Right forelimb (tissue), 1 donor: ENCODE data around the gene CDH10.

Experiments
- DNase-seq: peaks from one replicate; pipeline ENCODE4 v3.0.0-alpha.2; 2018

The CDH10 gene

GRCh38 chr5:24644761-24645160 is at the start of gene CDH10:
TSS of gene CDH10 (minus strand) at chr5:24644978. CDS start at chr5:24593490, 51,488 bp downstream.
- DNase-seq, result peak; percentile 55

DNA sequence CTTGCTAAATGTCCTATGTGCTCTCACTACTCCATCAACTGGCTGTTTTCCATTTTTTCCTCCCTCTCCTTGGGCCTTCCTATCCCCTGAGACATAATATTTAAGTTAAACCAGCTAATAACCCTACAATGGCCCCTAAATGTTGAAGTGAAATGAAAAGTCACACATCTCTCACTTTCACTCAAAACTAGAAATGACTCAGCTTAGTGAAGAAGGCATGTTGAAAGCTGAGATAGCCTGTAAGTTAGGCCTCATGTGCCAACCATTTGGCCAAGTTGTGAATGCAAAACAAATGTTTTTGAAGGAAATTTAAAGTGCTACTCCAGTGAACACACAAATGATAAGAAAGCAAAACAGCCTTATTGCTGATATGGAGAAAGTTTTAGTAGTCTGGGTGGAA is 48.8 kb upstream of the CDH10 start:
- no peak for DNase-seq

DNA sequence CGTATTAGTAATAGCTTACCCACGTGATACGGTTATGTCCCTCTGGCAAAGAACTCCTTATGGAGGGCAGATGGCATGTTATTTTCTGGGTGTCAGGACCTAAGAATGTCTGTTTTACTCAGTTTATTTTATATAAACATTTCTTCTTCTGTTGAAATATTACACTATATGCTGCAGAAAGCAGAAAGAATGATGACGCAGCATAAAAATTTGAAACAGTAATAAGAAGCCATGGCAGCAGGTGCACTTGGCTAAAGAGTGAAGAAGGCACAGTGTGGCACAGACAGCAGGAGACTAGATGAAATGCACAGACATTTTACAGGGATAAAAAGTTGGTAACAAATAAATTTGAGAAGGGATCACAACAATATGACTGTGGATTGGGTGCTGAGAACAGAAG is 46.3 kb upstream of the CDH10 start:
- no peak for DNase-seq

DNA sequence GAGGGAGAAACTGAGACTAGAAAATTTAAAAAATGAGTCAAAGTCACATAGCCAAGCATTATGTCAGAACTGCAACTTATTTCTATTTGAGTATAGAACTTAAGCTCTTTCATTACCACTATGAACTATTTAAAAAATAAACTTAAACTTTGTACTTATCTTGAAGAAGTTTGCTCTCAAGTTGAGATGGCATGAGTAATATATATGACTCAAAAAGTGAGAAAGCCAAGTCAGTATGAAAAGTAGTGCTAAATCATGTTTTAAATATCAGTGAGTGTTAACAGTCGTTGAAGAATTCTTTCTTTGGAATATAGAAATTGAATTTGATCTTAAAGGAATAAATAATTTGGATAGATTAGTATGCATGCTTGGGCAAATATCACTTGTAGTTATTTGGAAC is 36.3 kb upstream of the CDH10 start:
- DNase-seq, result no peak

- DNase-seq, result no peak
These were observed 23.3 kb upstream of the CDH10 start for GRCh38 chr5:24668050-24668449.

DNA sequence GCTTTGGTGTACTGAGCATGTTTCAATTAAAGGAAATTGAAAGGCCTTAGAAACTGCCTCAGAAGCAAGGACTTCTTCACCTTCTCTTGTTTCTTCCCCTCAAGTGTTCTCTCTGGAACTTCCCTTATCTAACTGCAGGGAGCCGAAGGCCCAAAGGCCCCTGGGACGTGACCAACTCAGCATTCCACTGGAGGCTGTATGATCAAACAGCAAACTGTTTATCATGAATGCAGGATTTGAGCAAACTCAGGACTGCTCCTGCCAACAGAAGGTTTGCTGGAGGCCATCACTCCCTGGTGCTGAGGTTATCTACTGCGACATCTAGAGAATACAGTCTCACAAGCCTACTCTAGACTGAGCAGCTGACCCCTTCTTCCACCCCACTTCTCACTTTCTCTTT is 4.8 kb upstream of the CDH10 start:
- DNase-seq, result no peak

- no peak for DNase-seq
These were observed 2.1 kb upstream of the CDH10 start for GRCh38 chr5:24646915-24647314.

DNA sequence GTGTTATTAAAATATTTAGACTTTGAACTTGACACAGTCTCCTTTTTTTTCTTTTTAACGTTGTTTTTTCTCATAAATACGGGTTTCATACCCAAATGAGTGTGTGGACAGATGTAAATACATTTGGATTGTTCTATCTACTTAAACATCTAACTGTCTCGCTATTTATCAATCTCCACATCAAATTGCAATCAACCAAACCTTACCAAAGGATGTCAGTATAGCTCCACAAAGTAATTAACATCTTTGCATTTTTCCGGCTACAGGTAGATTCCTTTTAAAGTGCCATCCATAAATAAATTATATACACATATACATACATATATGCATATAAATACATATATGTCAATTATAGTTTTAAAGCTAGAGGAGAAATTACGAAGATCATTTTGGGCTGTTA is 705 bp upstream of the CDH10 start:
- no peak for DNase-seq

- no peak for DNase-seq
These were observed 898 bp downstream of the CDH10 start for GRCh38 chr5:24643880-24644279.

DNA sequence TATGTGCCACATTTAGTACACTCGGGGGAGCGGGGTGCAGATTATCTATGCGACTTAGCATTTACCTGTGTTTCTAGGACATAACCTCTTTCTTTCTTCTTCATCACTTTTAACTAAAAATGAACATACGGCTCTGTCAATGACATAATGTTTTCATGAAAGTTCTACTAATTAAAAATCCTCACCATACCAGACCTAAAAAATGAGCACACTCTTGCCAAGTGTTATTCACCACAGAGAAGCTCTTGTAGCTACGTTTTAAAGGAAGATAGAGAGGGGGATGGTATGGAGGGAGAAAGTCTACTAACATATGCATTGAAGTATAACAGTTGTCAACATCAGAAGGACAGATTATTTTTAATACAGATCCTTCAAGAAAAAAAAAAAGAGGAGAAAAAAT is 1.6 kb downstream of the CDH10 start:
- no peak for DNase-seq

GRCh38 chr5:24642022-24642421 is 2.8 kb downstream of the CDH10 start:
- DNase-seq, result no peak

- DNase-seq, result no peak
These were observed 9.6 kb downstream of the CDH10 start for GRCh38 chr5:24635209-24635608.

DNA sequence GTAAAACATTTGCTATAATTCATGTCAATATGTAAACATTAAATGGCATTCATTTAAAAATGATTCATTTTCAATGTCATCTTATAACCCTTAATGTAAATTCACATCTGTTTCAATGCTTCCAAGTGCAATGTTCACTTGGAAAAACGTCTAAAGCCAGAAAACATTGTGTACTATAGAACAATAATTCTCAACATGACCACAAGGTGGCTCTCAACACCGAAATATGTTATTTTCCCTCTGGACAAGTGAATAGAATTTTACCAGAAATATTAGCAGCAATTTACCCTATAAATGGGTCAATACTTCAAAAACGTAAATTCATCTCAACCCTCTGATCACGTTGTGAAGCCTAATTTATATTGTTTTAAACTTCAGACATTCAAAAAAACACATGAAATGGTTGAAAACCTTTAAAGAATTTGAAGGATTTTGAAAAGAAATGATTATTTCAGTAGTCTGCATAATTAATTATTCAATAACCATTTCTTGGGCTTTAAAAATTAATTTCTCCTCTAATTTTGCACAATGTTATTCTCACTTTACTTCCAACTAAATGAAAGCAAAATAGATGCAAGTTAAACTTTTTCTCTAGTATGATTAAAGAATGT is 11.0 kb downstream of the CDH10 start:
- DNase-seq, result no peak

DNA sequence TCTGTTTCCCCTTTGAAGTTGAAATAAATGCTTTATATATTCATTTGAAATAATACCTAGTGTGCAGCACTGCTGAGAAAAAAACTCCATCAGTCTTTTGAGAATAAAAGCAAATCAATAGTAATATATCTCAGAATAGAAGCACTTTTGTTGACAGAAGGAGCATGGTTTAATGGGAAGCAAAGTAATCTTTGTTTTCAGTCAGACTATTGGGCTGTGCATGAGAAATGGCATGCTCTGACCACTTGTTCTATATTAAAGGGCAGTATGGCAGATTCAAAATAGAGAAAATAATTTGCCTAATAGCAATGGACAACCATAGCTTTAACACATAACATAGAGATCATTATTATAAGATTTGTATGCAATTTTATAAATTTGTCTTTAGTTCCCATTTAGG is 12.4 kb downstream of the CDH10 start:
- no peak for DNase-seq

- DNase-seq, result no peak
These were observed 13.9 kb downstream of the CDH10 start for GRCh38 chr5:24630918-24631317.

DNA sequence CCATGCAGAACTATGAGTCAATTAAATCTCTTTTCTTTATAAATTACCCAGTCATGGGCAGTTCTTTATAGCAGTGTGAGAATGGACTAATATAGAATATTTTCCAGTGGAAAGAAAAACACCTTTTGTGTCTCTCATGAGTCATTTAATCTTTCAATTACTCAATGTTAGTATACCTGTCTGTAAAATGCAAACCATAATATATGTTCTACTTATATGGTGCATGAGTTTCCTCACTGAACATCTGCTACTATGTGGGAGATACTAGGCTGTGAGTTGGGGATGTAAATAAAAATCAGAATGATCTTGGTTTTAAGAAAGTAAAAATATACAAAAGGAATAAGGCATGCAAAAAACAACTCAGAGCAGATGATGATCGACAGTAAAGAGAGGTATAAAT is 15.0 kb downstream of the CDH10 start:
- DNase-seq, result no peak

DNA sequence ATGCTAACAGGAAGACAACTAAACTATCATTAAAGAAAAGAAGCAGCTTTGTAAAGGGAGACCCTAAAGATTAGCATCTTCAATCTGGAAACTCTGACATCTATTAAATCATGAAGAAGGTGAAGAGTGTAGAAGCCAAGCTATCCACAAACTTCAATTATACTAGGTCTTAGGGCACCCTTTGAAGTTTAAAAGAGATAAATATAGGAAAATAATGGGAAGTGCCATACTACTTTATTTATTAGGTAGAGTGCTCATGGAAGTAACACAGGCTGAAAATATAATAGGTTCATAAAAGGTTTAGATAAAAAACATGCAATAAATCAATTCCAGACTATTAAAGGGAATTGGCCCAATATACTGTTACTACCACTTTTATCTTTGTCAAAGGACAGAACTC is 19.9 kb downstream of the CDH10 start:
- no peak for DNase-seq

- no peak for DNase-seq
These were observed 21.2 kb downstream of the CDH10 start for GRCh38 chr5:24623624-24624023.

DNA sequence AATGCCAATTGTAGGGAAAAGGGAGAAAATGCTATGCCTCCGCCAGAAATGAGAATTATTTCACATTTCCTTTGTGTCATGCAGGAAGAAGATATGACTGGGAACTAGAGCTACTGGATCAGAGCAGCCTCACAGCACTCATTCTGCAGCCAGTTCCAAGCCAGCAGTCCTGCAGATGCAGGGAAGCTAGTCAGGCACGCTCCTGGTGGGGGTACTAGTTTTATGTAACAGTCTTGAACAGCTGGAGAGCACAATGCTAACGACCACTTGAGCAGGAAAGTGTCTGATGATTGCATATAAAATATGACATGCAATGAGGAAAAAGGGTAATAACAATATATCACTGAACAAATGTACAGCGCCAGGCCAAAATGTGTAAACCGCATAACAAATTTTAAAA is 21.7 kb downstream of the CDH10 start:
- DNase-seq, result no peak

GRCh38 chr5:24621792-24622191 is 23.0 kb downstream of the CDH10 start:
- DNase-seq, result peak; percentile 66

- no peak for DNase-seq
These were observed 28.2 kb downstream of the CDH10 start for GRCh38 chr5:24616566-24616965.

DNA sequence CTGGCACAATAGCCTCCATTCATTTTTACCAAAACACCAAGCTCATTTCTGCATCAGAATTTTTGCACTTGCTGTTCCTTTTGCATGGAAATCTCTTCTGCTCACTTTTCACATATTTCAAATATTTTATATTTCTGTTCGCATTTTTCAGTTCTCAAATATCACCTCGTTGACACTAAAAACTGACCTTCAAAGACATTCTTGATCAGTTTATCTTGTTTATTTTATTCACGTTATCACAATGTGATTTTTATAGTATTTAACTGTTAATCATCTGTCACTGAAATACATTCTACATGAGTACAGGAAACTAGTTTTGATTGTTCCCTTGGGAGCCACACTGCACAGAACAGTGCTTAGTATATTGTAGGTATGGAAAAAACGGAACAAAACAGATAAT is 29.6 kb downstream of the CDH10 start:
- DNase-seq, result no peak

GRCh38 chr5:24609706-24610105 is 35.1 kb downstream of the CDH10 start:
- DNase-seq, result no peak

DNA sequence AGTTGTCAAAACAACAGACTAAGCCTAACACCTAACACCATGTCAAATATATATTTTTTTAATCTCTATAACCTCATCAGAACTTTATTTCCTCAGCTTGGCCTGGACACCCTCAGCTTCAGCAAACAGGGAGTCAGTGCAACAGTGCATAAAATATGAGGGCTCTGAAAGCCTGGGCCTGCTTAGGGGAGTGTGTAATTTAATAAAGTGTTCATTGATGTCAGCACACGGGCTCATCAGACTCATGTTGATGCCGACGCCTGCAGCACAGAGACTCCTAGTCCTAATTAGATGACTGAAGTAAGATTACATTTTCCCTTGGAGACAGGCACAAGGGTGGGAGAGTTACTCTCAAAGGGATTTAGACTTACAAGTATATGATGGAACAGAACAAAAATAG is 37.8 kb downstream of the CDH10 start:
- no peak for DNase-seq

DNA sequence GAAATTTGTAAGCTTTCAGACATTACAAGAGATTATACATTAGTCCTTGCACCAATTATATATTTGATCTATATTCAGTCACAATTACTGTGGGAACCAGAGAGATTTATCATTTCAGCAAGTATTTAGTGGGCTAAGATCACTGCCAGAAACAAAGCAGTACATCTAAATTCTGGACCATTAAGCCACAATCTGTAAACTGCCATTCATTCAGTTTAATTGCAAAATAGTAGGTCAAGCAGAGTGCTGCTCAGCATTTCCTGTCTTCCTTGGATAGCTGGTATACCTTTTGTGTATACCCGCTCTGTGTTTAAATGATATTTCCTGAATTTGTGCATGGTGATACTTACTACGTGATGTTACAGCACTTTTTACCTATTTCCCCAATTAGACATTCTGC is 42.6 kb downstream of the CDH10 start:
- DNase-seq, result no peak

GRCh38 chr5:24598956-24599355 is 45.8 kb downstream of the CDH10 start:
- no peak for DNase-seq
